Muscle layer of duodenum (tissue), 2 donors: ENCODE results near the gene CHMP4B.

Experiments used
- H3K27ac ChIP-seq: one replicate; pipeline ENCODE4 v1.7.0; 2013; ENCODE audit warnings: mild to moderate bottlenecking, low read length
- H3K27me3 ChIP-seq: one replicate; pipeline ENCODE4 v1.7.0; 2013; ENCODE audit warnings: low read depth, mild to moderate bottlenecking, control low read depth, low read length
- H3K36me3 ChIP-seq, 2 donors: one replicate each; pipeline ENCODE4 v1.7.0; 2013; ENCODE audit warnings: low read length in 2 of 2, control low read depth in 1 of 2, mild to moderate bottlenecking in 1 of 2; ENCODE audit not compliant: insufficient read depth in 2 of 2, control insufficient read depth in 1 of 2
- H3K4me1 ChIP-seq, 2 donors: one replicate each; pipeline ENCODE4 v1.7.0; 2013; ENCODE audit warnings: low read length in 2 of 2, mild to moderate bottlenecking in 2 of 2, control low read depth in 1 of 2, moderate library complexity in 1 of 2; ENCODE audit not compliant: insufficient read depth in 2 of 2, control insufficient read depth in 1 of 2
- H3K4me3 ChIP-seq, 2 donors: one replicate each; pipeline ENCODE4 v1.7.0; 2013; ENCODE audit warnings: low read length in 2 of 2, low read depth in 1 of 2, mild to moderate bottlenecking in 1 of 2
- H3K9me3 ChIP-seq, 2 donors: one replicate each; pipeline ENCODE4 v1.7.0; 2013; ENCODE audit warnings: low read length in 2 of 2, control low read depth in 1 of 2, mild to moderate bottlenecking in 1 of 2; ENCODE audit not compliant: control insufficient read depth in 1 of 2
- donor health status: healthy.

The CHMP4B gene

DNA sequence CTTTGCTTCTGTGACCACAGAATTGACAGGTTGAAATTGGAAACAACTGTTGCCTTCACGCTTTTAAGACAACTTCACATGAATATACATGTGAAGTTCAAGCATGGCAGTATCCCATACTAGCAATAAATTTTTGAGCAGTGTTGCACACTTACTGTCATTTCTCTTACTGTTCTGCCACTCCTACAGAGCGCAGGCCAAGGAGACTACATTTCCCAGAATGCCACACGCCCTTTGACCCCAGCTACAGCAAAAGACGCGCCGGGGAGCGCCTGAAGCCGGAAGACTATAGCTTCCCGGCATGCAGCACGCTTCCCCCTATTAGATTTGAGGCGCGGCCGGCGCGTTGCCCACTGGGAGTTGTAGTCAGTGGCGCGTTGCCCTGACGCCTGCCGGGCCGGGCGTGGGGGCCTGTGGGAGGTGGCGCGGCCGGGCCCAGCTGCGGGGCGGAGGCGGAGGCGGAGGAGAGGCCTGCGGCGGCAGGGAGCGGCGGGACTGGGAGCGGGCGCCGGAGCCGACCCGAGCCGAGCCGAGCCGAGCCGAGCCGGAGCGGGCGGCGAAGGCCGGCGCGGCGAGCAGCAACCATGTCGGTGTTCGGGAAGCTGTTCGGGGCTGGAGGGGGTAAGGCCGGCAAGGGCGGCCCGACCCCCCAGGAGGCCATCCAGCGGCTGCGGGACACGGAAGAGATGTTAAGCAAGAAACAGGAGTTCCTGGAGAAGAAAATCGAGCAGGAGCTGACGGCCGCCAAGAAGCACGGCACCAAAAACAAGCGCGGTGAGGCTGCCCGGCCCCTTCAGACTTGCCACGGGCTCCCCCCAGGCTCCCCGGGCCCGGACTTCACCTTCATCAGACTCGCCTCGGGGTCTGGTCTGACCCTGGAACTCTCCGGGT is at the start of gene CHMP4B:
Gene CHMP4B (plus strand): TSS at position 464 of the 891 bp plus-strand sequence. CDS start 121 bp downstream, at position 585.
- Histone ChIP-seq H3K27me3 (no peaks in the 10 kb centered on the region), H3K36me3 (peaks cover 5 to 12% of the 10 kb centered on the region in 2 donors), H3K9me3 (no peaks in the 10 kb centered on the region), H3K4me1 (peaks cover 20 to 42% of the 10 kb centered on the region in 2 donors), H3K27ac (peak within 1 kb of the TSS; percentile 99), H3K4me3 (peak within 1 kb of the TSS; percentile 83 to 95)

GRCh38 chr20:33761698-33762250 is 49.4 kb upstream of the CHMP4B start:
- Histone ChIP-seq H3K4me1 (no peaks in the 10 kb centered on the region), H3K9me3 (peaks cover 5% of the 10 kb centered on the region in 2 donors), H3K27me3 (no peaks in the 10 kb centered on the region), H3K4me3 (no peak overlapping the region), H3K27ac (no peak overlapping the region), H3K36me3 (peaks cover 11 to 40% of the 10 kb centered on the region in 2 donors)

GRCh38 chr20:33765099-33765498 is 46.0 kb upstream of the CHMP4B start:
- H3K27ac ChIP-seq, result no peak overlapping the region
- H3K9me3 ChIP-seq, result no peaks in the 10 kb centered on the region
- peaks cover 8 to 24% of the 10 kb centered on the region in 2 donors for H3K36me3 ChIP-seq
- no peak overlapping the region for H3K4me3 ChIP-seq
- no peaks in the 10 kb centered on the region for H3K4me1 ChIP-seq
- H3K27me3 ChIP-seq, result no peaks in the 10 kb centered on the region

- Histone ChIP-seq H3K27ac (no peak overlapping the region), H3K27me3 (no peaks in the 10 kb centered on the region), H3K36me3 (peaks cover 8 to 24% of the 10 kb centered on the region in 2 donors), H3K4me1 (no peaks in the 10 kb centered on the region), H3K9me3 (no peaks in the 10 kb centered on the region), H3K4me3 (no peak overlapping the region)
Measured at GRCh38 chr20:33765592-33765991, 45.6 kb upstream of the CHMP4B start.

DNA sequence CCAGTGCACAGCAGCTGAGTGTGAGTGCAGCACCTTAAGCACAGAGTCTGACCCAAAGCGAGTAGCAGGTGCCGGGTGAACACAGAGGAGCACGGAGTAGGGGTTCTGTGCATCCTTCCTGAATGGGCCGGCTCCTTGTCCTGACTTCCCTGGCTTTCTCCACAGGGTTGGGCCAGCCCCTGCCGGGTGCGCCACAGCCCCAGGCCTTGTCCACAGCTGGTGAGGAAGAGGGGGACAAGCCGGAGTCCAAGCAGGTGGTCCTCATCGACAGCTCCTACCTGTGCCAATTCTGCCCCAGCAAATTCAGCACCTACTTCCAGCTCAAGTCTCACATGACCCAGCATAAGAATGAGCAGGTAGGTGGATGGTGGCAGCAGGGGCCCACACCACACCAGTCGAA is 44.5 kb upstream of the CHMP4B start:
- H3K27me3 ChIP-seq, result no peaks in the 10 kb centered on the region
- H3K27ac ChIP-seq, result no peak overlapping the region
- H3K9me3 ChIP-seq, result no peaks in the 10 kb centered on the region
- no peaks in the 10 kb centered on the region for H3K4me1 ChIP-seq
- H3K4me3 ChIP-seq, result no peak overlapping the region
- H3K36me3 ChIP-seq, result peaks cover 8 to 20% of the 10 kb centered on the region in 2 donors

DNA sequence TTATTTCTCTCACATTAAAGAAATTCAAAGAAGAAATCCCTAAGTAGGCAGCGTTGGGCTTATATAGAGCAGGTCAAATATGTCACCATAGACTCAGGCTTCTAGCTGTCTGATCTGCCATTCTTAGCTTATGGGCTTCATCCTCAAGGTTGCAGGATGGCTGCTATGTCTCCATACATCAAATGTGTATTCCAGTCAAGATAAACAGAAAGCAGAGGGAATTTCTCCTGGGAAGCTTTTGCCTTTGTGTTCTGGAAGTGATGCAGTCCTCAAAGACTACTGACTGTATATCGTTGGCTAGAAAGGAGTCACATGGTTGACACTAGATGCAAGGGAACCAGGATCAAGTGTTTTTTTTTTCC is 43.4 kb upstream of the CHMP4B start:
- Histone ChIP-seq H3K36me3 (peaks cover 10 to 16% of the 10 kb centered on the region in 2 donors), H3K27me3 (no peaks in the 10 kb centered on the region)

GRCh38 chr20:33769043-33769442 is 42.1 kb upstream of the CHMP4B start:
- H3K36me3 ChIP-seq, result peaks cover 10 to 16% of the 10 kb centered on the region in 2 donors
- H3K4me3 ChIP-seq, result no peak overlapping the region
- H3K27ac ChIP-seq, result no peak overlapping the region
- no peaks in the 10 kb centered on the region for H3K9me3 ChIP-seq
- no peaks in the 10 kb centered on the region for H3K4me1 ChIP-seq
- H3K27me3 ChIP-seq, result no peaks in the 10 kb centered on the region

More for the DNA sequence above, 43.4 kb upstream of the CHMP4B start:
- Histone ChIP-seq H3K4me3 (no peak overlapping the region), H3K9me3 (no peaks in the 10 kb centered on the region), H3K27ac (no peak overlapping the region), H3K4me1 (no peaks in the 10 kb centered on the region)

DNA sequence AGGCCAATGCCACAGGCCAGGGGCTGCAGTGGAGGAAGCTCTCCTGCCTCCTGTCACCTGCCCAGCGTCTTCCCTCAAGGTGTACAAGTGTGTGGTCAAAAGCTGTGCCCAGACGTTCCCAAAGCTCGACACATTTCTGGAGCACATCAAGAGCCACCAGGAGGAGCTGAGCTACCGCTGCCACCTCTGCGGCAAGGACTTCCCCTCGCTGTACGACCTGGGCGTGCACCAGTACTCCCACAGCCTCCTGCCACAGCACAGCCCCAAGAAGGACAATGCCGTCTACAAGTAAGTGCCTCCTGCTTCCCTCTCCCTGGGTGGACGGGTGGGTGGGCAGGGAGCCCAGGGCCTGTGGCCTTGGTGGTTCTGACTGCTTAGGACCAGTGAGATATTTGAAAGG is 41.1 kb upstream of the CHMP4B start:
- H3K36me3 ChIP-seq, result peaks cover 10 to 16% of the 10 kb centered on the region in 2 donors

GRCh38 chr20:33771938-33772337 is 39.2 kb upstream of the CHMP4B start:
- H3K36me3 ChIP-seq, result peaks cover 8 to 11% of the 10 kb centered on the region in 2 donors

More for the DNA sequence above, 41.1 kb upstream of the CHMP4B start:
- Histone ChIP-seq H3K4me1 (no peaks in the 10 kb centered on the region), H3K27ac (no peak overlapping the region), H3K27me3 (no peaks in the 10 kb centered on the region), H3K9me3 (no peaks in the 10 kb centered on the region), H3K4me3 (no peak overlapping the region)

DNA sequence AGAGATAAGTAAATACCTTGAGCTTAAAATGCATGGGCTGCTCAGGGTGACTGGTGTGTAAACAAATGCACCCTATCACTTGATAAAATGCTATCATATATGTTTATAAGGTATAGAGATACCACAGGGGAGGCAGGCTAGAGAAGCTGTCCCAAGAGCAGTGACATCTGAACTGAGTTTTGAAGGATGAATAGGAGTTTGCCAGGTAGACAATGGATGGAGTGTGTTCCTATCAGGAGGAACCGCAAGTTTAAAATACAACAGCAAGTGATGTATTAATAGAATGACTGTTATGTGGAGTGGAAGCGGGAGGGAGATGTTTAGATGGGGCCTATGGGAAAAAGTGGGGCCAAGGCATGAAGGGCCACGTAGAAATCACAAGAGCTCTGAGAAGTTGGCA is 38.7 kb upstream of the CHMP4B start:
- Histone ChIP-seq H3K36me3 (peaks cover 5 to 6% of the 10 kb centered on the region in 2 donors), H3K27me3 (no peaks in the 10 kb centered on the region), H3K27ac (no peak overlapping the region)

More at GRCh38 chr20:33771938-33772337, 39.2 kb upstream of the CHMP4B start:
- H3K9me3 ChIP-seq, result no peaks in the 10 kb centered on the region
- H3K4me1 ChIP-seq, result no peaks in the 10 kb centered on the region
- no peaks in the 10 kb centered on the region for H3K27me3 ChIP-seq
- H3K4me3 ChIP-seq, result no peak overlapping the region
- H3K27ac ChIP-seq, result no peak overlapping the region

DNA sequence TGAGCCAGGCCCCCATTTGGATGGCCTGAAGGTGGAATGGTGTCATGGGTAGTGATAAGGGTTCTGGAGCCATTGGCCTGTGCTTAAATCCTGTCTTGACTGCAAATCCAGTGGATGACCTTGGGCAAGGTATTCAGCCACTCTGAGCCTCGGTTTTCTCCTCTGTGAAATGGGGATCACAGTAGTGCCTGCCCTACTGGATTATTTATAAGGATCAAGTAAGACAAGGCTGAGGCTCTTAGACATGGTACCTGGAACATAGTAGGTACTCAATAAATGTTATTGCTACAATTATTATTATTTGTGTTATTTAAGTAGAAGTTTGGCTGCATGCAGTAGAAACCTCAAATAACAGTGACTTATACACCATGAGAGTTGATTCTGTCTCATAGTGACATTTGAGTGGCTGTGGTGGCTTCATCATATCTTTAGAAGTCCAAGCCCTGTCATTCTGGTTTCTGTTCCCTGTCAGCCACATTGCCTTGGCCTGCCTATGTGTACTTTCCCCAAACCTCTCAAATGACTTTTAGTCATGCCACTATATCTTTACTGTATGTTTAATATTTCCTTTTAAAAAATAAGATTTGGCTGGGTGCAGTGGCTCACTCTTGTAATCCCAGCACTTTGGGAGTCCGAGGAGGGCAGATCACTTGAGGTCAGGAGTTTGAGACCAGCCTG is 37.6 kb upstream of the CHMP4B start:
- H3K4me3 ChIP-seq, result no peak overlapping the region
- no peak overlapping the region for H3K27ac ChIP-seq
- H3K4me1 ChIP-seq, result no peaks in the 10 kb centered on the region
- H3K36me3 ChIP-seq, result peaks cover 0 to 5% of the 10 kb centered on the region in 2 donors
- H3K27me3 ChIP-seq, result no peaks in the 10 kb centered on the region
- H3K9me3 ChIP-seq, result no peaks in the 10 kb centered on the region

More for the DNA sequence above, 38.7 kb upstream of the CHMP4B start:
- Histone ChIP-seq H3K4me1 (no peaks in the 10 kb centered on the region), H3K4me3 (no peak overlapping the region), H3K9me3 (no peaks in the 10 kb centered on the region)
